Gastrocnemius medialis (tissue), 4 donors: ENCODE measurements around the gene NACAD.

ENCODE experiments used
- POLR2A ChIP-seq, 2 donors: fragments of 450-650 bp; IDR thresholded peaks; one replicate each; pipeline ENCODE4 v1.6.1; 2017; ENCODE audit warnings: antibody characterized with exemption in 2 of 2, mild to moderate bottlenecking in 2 of 2, moderate library complexity in 2 of 2
- TF ChIP-seq, protein P1 (sequence below), 5 experiments: fragments of 450-650 bp in 3 of 5; fragments of 200-600 bp in 2 of 5; sonication (generic) in 2 of 5; IDR thresholded peaks in 4 of 5; conservative IDR thresholded peaks in 1 of 5; 1 replicate in 4 of 5; 2 replicates in 1 of 5; pipeline ENCODE4 v1.5.1; 2016 to 2019; ENCODE audit warnings: antibody characterized with exemption in 5 of 5, mild to moderate bottlenecking in 3 of 5, moderate library complexity in 3 of 5

DNA sequence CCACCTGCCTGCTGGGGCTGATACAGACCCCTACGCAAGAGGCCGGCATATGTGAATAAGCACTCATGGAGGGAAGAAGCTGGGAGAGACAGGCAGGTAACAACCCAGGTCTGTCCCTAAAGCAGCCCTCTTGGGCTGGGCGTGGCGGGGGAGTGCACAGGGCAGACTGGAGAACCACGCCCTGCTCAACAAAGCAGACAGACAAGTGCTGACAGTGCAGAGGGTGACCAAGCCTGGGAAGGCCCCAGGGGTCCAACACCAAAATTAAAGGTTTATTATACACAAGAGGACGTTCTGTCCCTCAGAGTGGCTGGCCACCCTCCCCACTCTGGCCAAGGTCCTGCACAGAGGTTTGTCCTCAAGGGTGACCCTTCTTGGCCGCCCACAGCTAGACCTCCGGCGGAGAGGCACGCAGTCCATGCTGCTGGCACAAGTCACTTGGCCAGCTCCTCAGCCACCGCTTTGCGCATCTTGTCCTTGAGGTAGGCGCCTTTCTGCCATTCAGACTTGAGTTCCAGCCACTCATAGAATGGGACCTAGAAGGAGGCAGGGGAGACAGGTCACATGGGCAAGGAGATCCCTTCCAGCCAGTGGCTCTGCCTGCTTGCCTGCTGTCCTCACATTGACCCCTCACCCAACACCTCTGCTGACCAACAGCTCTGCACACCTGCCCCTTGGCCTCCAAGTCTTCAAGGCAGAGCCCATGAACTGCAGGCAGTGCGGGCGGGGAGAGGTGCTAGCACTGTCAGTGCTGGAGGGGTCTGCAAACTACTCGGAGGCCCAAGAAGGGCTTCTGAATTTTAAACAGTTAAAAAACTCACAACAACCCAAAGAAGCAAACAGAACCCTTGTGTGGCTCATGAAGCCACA is 11.4 kb upstream of the NACAD start:
- TF ChIP-seq, protein P1, sequence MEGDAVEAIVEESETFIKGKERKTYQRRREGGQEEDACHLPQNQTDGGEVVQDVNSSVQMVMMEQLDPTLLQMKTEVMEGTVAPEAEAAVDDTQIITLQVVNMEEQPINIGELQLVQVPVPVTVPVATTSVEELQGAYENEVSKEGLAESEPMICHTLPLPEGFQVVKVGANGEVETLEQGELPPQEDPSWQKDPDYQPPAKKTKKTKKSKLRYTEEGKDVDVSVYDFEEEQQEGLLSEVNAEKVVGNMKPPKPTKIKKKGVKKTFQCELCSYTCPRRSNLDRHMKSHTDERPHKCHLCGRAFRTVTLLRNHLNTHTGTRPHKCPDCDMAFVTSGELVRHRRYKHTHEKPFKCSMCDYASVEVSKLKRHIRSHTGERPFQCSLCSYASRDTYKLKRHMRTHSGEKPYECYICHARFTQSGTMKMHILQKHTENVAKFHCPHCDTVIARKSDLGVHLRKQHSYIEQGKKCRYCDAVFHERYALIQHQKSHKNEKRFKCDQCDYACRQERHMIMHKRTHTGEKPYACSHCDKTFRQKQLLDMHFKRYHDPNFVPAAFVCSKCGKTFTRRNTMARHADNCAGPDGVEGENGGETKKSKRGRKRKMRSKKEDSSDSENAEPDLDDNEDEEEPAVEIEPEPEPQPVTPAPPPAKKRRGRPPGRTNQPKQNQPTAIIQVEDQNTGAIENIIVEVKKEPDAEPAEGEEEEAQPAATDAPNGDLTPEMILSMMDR (IDR thresholded peaks at IDR 0.05 in 4 of 5, conservative IDR thresholded peaks at IDR 0.05 in 1 of 5), result no peak
- no peak for TF ChIP-seq POLR2A (IDR thresholded peaks at IDR 0.05)
